Endothelial cell of umbilical vein (primary cell): ENCODE measurements around the gene UBE2E2.

Experiments used
- CTCF ChIP-seq, 2 donors: IDR thresholded peaks; 1 replicate in 1 of 2; 2 replicates in 1 of 2; pipeline ENCODE4 v1.5.1; 2011; ENCODE audit warnings: low read length in 2 of 2, mild to moderate bottlenecking in 2 of 2, moderate library complexity in 2 of 2, control low read depth in 1 of 2, inconsistent platforms in 1 of 2, low read depth in 1 of 2; ENCODE audit not compliant: insufficient read depth in 1 of 2; ENCODE audit errors: extremely low read depth in 1 of 2
- MYC ChIP-seq: IDR thresholded peaks from one replicate; pipeline ENCODE4 v1.6.1; 2011; ENCODE audit warnings: mild to moderate bottlenecking, low read depth, low read length
- POLR2AphosphoS5 ChIP-seq: IDR thresholded peaks from 2 replicates; pipeline ENCODE4 v1.6.1; 2012; ENCODE audit warnings: low read depth, mild to moderate bottlenecking, control low read depth, low read length, moderate library complexity; ENCODE audit not compliant: insufficient read depth

- TF ChIP-seq MYC (no peak), POLR2AphosphoS5 (no peak), CTCF (IDR thresholded peaks at IDR 0.05; ENCODE audit: extremely low read depth in 1 of 2, insufficient read depth in 1 of 2, low read depth in 1 of 2, low read length in 2 of 2) (no peak)
These were observed 257.9 kb downstream of the UBE2E2 start for GRCh38 chr3:23461069-23461468.
